H4 (cell line): ENCODE measurements around the gene TAS2R40. TPM values are rescaled to one million over a fixed set of nuclear protein-coding genes. Genes with fewer than 3 reads are reported as not detected.
"Not testable (repeated sequence)": the region's sequence is repeated elsewhere in the genome, so short reads cannot be mapped to it uniquely, and the experiment has no call there.

Experiments used
- DNase-seq: peaks from one replicate; pipeline ENCODE4 v3.0.0-alpha.2; 2015; ENCODE audit warnings: low spot score
- total RNA-seq: library from RNA; depleted of rRNA; stranded (reverse); fragments of >200 nt; shearing (Covaris generic); gene quantifications from 2 replicates; pipeline ENCODE4 v1.2.3, GENCODE V29; 2014; rRNA removed

Gene TAS2R40
- total RNA-seq = not detected in 2 replicates

DNA sequence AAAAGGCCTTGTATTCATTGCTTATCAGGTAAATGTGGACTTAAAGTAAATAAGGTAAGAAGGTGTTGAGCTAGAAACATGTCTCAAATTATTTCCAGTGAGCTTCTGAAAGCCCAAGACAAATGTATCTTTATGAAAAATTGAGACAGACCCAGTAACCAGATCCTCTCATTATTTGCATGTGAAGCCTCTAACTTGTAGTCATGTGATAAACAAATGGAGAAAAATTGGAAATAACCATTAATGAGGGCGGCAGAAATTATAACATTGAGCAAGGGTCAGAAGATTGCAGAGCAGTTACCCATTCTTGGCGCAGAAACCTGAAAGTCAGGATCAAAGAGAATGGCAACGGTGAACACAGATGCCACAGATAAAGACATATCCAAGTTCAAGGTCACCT lies at the start of gene TAS2R40:
TAS2R40 (plus strand) TSS at position 301 of the 400 bp plus-strand sequence; CDS start at position 343, 42 bp downstream.
- DNase-seq = no peak

DNA sequence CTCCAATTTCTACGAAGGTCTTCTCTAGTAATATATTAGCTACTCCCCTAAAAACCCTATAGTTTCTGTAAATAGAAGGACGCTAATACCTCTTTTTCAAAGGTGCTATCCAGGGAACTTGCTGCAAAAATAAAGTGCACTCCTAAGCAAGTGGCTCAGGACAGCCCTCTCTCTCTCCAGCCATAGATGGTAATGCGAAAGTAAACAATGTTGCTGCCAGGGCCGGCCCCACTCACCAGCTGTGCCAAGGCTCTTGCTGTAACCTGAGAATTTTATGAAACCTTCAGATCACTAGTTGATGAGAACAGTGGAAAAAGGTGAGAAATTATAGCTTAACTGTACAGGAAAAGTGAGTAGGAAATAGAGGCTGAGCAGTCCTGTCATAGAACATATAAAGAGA lies 49.5 kb upstream of the TAS2R40 start:
- DNase-seq = peak; percentile 49

GRCh38 chr7:143176128-143176527 lies 45.7 kb upstream of the TAS2R40 start:
- no peak for DNase-seq

DNA sequence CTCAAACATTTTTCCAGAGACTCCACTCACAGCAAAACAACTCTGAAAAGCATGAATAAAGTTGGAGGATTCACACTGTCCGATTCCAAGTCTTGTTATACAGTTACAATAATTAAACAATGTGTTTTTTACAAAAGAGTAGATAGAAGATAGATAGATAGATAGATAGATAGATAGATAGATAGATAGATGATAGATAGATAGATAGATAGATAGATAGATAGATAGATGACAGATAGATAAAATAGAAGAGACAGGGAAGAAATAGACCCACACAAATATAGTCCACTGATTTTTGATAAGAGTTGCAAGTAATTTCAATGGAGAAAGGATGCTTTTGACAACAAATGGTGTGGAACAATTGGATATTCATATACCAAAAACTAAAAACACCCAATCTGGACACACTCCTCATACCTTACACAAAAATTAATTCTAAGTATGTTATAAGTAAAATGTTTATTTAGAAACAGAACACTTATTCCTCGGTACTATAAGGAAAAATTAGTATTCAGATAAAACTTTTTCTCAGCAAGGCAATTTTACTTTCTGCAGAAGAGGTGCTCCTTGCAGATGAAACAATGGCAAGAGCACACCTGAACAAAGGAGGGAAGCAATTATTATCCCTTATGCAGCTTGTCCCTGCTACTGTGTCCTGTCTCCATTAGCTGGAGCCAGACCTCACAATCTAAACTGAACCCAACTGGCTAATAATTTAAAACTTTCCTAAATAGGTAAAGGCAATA lies 44.3 kb upstream of the TAS2R40 start:
- no peak for DNase-seq

DNA sequence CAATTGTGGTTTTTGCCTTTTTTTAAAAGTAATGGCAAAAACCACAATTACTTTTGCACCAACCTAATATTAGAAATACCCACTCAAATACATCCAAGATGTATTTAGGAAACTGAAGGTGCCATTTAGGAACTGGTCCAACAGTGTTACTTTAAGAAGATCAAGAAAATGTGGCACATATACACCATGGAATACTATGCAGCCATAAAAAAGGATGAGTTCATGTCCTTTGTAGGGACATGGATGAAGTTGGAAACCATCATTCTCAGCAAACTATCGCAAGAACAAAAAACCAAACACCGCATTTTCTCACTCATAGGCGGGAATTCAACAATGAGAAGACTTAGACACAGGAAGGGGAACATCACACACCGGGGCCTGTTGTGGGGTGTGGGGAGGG lies 41.1 kb upstream of the TAS2R40 start:
- DNase-seq = not testable (repeated sequence)

GRCh38 chr7:143181349-143181748 lies 40.5 kb upstream of the TAS2R40 start:
- DNase-seq = no peak

- no peak for DNase-seq
Observed at GRCh38 chr7:143183024-143183423, 38.8 kb upstream of the TAS2R40 start, which contains the start of gene TAS2R39. Gene TAS2R39, plus strand, starts transcription at chr7:143183419. Its CDS starts 0 bp downstream, at chr7:143183419.

- DNase-seq = no peak
Observed at GRCh38 chr7:143185551-143185950, 36.3 kb upstream of the TAS2R40 start.

GRCh38 chr7:143188994-143189393 lies 32.8 kb upstream of the TAS2R40 start:
- no peak for DNase-seq

GRCh38 chr7:143193880-143194279 lies 28.0 kb upstream of the TAS2R40 start:
- DNase-seq = no peak

GRCh38 chr7:143199040-143199439 lies 22.8 kb upstream of the TAS2R40 start:
- DNase-seq = no peak

DNA sequence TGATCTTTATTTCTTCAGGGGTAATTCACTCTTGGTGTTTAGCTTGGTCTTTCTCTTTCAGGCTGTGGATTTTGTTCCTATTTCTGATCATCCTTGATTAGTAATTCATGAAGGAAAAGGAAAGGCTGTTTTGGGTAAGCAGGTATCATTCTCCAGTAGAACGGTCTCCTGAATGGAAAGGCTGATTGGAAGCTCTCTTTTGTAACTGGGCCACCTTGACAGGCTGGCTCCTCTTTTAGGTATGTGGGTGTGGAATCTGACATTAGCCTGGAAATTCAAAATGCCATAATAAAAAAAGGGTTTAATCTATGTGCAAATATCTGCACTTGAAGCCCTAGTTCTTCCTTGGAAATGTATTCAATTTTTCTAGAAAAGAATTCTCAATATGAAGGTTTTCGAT lies 19.7 kb upstream of the TAS2R40 start:
- DNase-seq = no peak

GRCh38 chr7:143203386-143203785 lies 18.5 kb upstream of the TAS2R40 start:
- DNase-seq = no peak

GRCh38 chr7:143205560-143206293 lies 16.1 kb upstream of the TAS2R40 start:
- DNase-seq = peak; percentile 43

DNA sequence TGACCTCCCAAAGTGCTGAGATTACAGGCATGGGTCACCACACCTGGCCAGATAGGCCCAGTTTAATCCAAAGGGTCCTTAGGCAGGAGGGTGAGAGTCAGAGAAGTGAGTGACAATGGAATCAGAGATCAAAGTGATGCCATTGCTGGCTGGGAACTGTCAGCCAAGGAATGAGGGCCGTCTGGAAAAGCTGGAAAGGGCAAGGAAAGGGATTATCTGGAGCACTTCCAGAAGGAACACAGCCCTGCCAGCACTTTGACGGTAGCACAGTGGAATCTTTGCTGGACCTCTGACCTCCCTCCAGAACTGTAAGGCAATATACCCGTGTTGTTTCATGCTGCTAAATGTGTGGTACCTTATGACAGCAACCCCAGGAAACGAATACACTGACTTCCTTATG lies 11.3 kb upstream of the TAS2R40 start:
- DNase-seq = no peak

DNA sequence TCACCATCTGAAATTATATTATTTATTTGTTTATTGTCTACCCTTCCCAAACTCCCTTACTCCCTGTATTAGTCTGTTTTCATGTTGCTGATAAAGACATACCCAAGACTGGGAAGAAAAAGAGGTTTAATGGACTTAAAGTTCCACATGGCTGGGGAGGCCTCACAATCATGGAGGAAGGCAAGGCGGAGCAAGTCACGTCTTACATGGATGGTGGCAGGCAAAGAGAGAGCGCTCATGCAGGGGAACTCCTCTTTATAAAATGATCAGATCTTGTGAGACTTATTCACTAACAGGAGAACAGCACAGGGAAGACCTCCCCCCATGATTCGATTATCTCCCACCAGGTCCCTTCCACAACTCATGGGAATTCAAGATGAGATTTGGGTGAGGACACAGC lies 8.4 kb upstream of the TAS2R40 start:
- not testable (repeated sequence) for DNase-seq

GRCh38 chr7:143214789-143215679 lies 6.8 kb upstream of the TAS2R40 start:
- DNase-seq = peak; percentile 81

- DNase-seq = no peak
Observed at GRCh38 chr7:143216151-143216550, 5.7 kb upstream of the TAS2R40 start.

DNA sequence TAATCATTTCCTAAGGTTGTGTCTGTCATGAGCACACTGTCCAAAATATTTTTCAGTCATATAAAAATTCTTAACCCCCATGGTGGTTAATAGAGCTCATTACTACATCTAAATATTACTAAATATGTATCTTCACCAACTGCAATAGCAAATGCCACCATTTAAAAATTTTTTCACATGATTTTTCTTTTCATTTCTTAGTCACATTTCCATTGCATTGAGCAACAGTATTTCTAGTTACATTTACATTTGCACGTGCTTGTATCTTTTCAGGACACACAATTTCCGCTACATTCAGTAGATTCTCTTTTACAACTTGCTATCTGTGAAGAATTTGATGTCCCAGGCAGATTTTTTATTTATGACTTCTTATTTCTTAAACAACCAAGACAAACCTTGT lies 5.2 kb upstream of the TAS2R40 start:
- DNase-seq = no peak

- DNase-seq = no peak
Observed at GRCh38 chr7:143217806-143218205, 4.0 kb upstream of the TAS2R40 start.

- DNase-seq = no peak
Observed at GRCh38 chr7:143221286-143221685, 551 bp upstream of the TAS2R40 start.

DNA sequence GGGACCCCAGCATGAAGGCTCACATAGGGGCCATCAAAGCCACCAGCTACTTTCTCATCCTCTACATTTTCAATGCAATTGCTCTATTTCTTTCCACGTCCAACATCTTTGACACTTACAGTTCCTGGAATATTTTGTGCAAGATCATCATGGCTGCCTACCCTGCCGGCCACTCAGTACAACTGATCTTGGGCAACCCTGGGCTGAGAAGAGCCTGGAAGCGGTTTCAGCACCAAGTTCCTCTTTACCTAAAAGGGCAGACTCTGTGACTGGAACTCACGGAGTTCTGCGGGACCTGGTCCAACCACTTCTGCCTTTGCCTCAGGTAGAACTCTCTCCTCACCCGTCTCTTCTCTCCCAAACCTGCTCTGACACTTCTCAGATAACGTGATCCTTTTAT lies 945 bp downstream of the TAS2R40 start:
- DNase-seq = no peak
